ENCODE measurements around the gene CLDN18.
A peak's percentile ranks its signal among the peaks of the same experiment; 100 is the strongest.

The CLDN18 gene

GRCh38 chr3:138066383-138066782 lies 56.4 kb downstream of the CLDN18 start:
- no peak for DNase-seq

- no peak for DNase-seq
Observed at GRCh38 chr3:138066972-138067371, 57.0 kb downstream of the CLDN18 start.

- no peak for DNase-seq
Observed at GRCh38 chr3:138068046-138068445, 58.1 kb downstream of the CLDN18 start.

- DNase-seq = peak; percentile 85
Observed at GRCh38 chr3:138068579-138069174, 58.7 kb downstream of the CLDN18 start.

- DNase-seq = no peak
Observed at GRCh38 chr3:138070006-138070405, 60.0 kb downstream of the CLDN18 start.

- no peak for DNase-seq
Observed at GRCh38 chr3:138072796-138073195, 62.8 kb downstream of the CLDN18 start.

- DNase-seq = no peak
Observed at GRCh38 chr3:138078096-138078495, 68.1 kb downstream of the CLDN18 start.

- no peak for DNase-seq
Observed at GRCh38 chr3:138078901-138079344, 69.0 kb downstream of the CLDN18 start.

GRCh38 chr3:138079901-138080300 lies 69.9 kb downstream of the CLDN18 start:
- no peak for DNase-seq

GRCh38 chr3:138081371-138082084 lies 71.6 kb downstream of the CLDN18 start:
- no peak for DNase-seq

- peak; percentile 55 for DNase-seq
Observed at GRCh38 chr3:138082085-138082991, 72.4 kb downstream of the CLDN18 start.

GRCh38 chr3:138082992-138083386 lies 73.0 kb downstream of the CLDN18 start:
- DNase-seq = no peak
